MM.1S (cell line): Measurements from ENCODE around the gene TGFB2.

Experiments
- DNase-seq: peaks from one replicate; pipeline ENCODE4 v3.0.0-alpha.2; 2015
- H2AFZ ChIP-seq: fragments of 300-600 bp; sonication (generic); 2 replicates; pipeline ENCODE4 v1.6.0; 2016; ENCODE audit warnings: antibody characterized with exemption, low read length
- H3F3A ChIP-seq: fragments of 300-600 bp; sonication (generic); 2 replicates; pipeline ENCODE4 v1.6.1; 2016; ENCODE audit warnings: mild to moderate bottlenecking, antibody characterized with exemption, low read length, moderate library complexity, mixed read lengths; ENCODE audit not compliant: insufficient read depth
- H3K27ac ChIP-seq: fragments of 300-600 bp; sonication (generic); 2 replicates; pipeline ENCODE4 v1.5.1; 2016; ENCODE audit warnings: mild to moderate bottlenecking, low read length
- H3K27me3 ChIP-seq: fragments of 300-600 bp; sonication (generic); replicated peaks from 2 replicates; pipeline ENCODE4 v1.6.0; 2016; ENCODE audit warnings: low read length; ENCODE audit not compliant: insufficient read depth
- H3K36me3 ChIP-seq: fragments of 300-600 bp; sonication (generic); replicated peaks from 2 replicates; pipeline ENCODE4 v1.6.1; 2016; ENCODE audit warnings: mild to moderate bottlenecking, low read length, mixed read lengths; ENCODE audit not compliant: insufficient read depth
- H3K4me1 ChIP-seq: fragments of 300-600 bp; sonication (generic); 2 replicates; pipeline ENCODE4 v1.6.1; 2016; ENCODE audit warnings: low read length, mixed read lengths
- H3K4me2 ChIP-seq: fragments of 300-600 bp; sonication (generic); 2 replicates; pipeline ENCODE4 v1.6.0; 2016; ENCODE audit warnings: low read depth, low read length
- H3K4me3 ChIP-seq: fragments of 300-600 bp; sonication (generic); 2 replicates; pipeline ENCODE4 v1.5.1; 2016; ENCODE audit warnings: low read length, mixed read lengths
- H3K79me2 ChIP-seq: fragments of 300-600 bp; sonication (generic); 2 replicates; pipeline ENCODE4 v1.6.1; 2016; ENCODE audit warnings: mixed run types, low read length, mixed read lengths
- H3K9ac ChIP-seq: fragments of 300-600 bp; sonication (generic); 2 replicates; pipeline ENCODE4 v1.6.1; 2016; ENCODE audit warnings: low read length, mixed read lengths
- H3K9me2 ChIP-seq: fragments of 300-600 bp; sonication (generic); replicated peaks from 2 replicates; pipeline ENCODE4 v1.6.1; 2016; ENCODE audit warnings: mild to moderate bottlenecking, low read length, mixed read lengths; ENCODE audit not compliant: insufficient read depth
- H3K9me3 ChIP-seq: fragments of 300-600 bp; sonication (generic); replicated peaks from 2 replicates; pipeline ENCODE4 v1.6.1; 2016; ENCODE audit warnings: mild to moderate bottlenecking, low read length, mixed read lengths; ENCODE audit not compliant: insufficient read depth
- H4K20me1 ChIP-seq: fragments of 300-600 bp; sonication (generic); 2 replicates; pipeline ENCODE4 v1.6.1; 2016; ENCODE audit warnings: mild to moderate bottlenecking, low read length, moderate library complexity, mixed read lengths; ENCODE audit not compliant: insufficient read depth
- EZH2 ChIP-seq: fragments of 300-600 bp; sonication (generic); optimal IDR thresholded peaks from 2 replicates; pipeline ENCODE3; 2017; ENCODE audit warnings: low read depth, mild to moderate bottlenecking, antibody characterized with exemption, low read length, mixed read lengths
- EZH2phosphoT487 ChIP-seq: fragments of 300-600 bp; sonication (generic); IDR thresholded peaks from 2 replicates; pipeline ENCODE4 v1.6.1; 2018; ENCODE audit warnings: antibody characterized with exemption, low read length
- TF ChIP-seq, protein P1 (sequence below): fragments of 300-600 bp; sonication (generic); IDR thresholded peaks from 2 replicates; pipeline ENCODE4 v1.5.1; 2016; ENCODE audit warnings: antibody characterized with exemption, low read length, mixed read lengths

The TGFB2 gene

DNA sequence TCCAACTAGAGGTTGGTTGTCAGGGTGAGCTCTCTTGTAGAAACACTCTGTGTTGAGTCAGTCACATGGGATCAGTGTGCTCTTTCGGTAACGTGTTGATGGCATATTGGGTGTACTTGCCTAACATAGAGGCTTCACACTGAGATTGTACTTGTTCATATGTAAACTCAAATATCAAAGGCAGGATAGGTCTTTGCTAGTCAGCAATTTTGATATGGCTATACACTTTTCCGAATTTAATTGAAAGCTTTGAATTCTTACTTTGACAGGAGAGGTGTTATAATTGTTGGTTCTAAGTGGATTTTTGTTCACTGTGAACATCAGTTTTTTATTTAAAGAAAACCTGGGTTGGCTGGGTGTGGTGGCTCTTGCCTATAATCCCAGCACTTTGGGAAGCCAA is 16.4 kb upstream of the TGFB2 start:
- DNase-seq = no peak
- no peaks in the 10 kb centered on the region for H3K9me2 ChIP-seq
- no peaks in the 10 kb centered on the region for H3K9me3 ChIP-seq
- H3K4me2 ChIP-seq = no peak overlapping the region
- no peak overlapping the region for H3K27ac ChIP-seq
- H2AFZ ChIP-seq = no peak overlapping the region
- H3K4me3 ChIP-seq = no peak overlapping the region
- H3K27me3 ChIP-seq = no peaks in the 10 kb centered on the region
- H3F3A ChIP-seq = no peaks in the 10 kb centered on the region
- no peak overlapping the region for H3K9ac ChIP-seq
- no peaks in the 10 kb centered on the region for H3K36me3 ChIP-seq
- TF ChIP-seq, protein P1, sequence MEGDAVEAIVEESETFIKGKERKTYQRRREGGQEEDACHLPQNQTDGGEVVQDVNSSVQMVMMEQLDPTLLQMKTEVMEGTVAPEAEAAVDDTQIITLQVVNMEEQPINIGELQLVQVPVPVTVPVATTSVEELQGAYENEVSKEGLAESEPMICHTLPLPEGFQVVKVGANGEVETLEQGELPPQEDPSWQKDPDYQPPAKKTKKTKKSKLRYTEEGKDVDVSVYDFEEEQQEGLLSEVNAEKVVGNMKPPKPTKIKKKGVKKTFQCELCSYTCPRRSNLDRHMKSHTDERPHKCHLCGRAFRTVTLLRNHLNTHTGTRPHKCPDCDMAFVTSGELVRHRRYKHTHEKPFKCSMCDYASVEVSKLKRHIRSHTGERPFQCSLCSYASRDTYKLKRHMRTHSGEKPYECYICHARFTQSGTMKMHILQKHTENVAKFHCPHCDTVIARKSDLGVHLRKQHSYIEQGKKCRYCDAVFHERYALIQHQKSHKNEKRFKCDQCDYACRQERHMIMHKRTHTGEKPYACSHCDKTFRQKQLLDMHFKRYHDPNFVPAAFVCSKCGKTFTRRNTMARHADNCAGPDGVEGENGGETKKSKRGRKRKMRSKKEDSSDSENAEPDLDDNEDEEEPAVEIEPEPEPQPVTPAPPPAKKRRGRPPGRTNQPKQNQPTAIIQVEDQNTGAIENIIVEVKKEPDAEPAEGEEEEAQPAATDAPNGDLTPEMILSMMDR = no peak
- TF ChIP-seq EZH2 (no peak), EZH2phosphoT487 (no peak)
- H4K20me1 ChIP-seq = no peaks in the 10 kb centered on the region
- no peaks in the 10 kb centered on the region for H3K4me1 ChIP-seq
- no peaks in the 10 kb centered on the region for H3K79me2 ChIP-seq

DNA sequence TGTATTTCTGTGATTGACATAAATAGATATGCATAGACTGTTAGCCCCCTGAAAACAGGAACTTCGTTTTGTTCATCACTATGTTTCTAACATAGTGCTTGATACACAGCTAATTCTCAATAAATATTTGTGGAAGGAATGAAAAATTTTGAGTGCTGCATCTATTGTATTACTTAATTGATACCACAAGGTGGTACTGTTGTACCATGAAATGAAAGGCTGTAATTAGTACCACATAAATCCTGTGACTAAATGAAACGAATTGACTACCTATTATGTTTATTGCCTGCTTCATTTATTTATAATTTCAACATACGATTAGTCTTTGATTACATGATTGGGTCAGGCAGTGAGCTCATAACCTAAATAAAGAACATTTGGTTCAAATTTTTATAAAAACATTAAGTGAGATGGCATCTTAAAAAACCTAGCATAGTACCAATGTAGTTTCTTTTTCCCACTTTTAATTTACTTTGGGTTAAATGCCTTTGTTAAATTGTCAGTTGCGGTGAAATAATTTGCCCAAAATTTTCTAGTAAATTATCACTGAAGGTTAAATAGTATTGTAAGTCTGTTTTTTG is 15.0 kb upstream of the TGFB2 start:
- Histone ChIP-seq H3K4me3 (no peak overlapping the region), H3K4me2 (no peak overlapping the region), H4K20me1 (no peaks in the 10 kb centered on the region), H3K9ac (no peak overlapping the region), H3K27ac (no peak overlapping the region), H3K27me3 (no peaks in the 10 kb centered on the region), H3K9me3 (no peaks in the 10 kb centered on the region), H3K4me1 (no peaks in the 10 kb centered on the region), H3F3A (no peaks in the 10 kb centered on the region), H3K36me3 (no peaks in the 10 kb centered on the region), H3K9me2 (no peaks in the 10 kb centered on the region), H2AFZ (no peak overlapping the region), H3K79me2 (no peaks in the 10 kb centered on the region)
- TF ChIP-seq, protein P1 = peak; percentile 83
- TF ChIP-seq EZH2 = no peak
- no peak for TF ChIP-seq EZH2phosphoT487
- DNase-seq = peak; percentile 42

DNA sequence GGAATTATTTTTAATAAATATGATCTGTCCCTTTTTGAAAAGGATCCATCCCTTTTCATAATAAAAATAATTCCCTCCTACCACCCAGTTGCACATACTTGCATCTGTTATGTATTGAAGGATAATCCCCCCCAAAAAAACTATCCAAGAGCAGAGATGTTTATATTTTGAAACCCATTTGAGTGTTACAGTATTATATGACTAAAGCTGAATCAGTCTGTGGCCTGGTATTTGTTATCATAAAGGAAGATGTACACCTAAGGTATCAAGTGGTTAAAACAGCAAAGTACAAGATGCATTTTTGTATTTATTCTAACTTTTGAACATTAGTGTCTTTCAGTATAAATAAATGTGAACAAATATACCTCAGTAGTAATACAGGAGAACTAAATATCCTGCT is 12.7 kb upstream of the TGFB2 start:
- no peaks in the 10 kb centered on the region for H4K20me1 ChIP-seq
- H3K36me3 ChIP-seq = no peaks in the 10 kb centered on the region
- no peak overlapping the region for H3K4me3 ChIP-seq
- H3K9me3 ChIP-seq = no peaks in the 10 kb centered on the region
- TF ChIP-seq EZH2phosphoT487 (no peak), EZH2 (no peak)
- TF ChIP-seq, protein P1 = no peak
- H3K4me1 ChIP-seq = no peaks in the 10 kb centered on the region
- DNase-seq = no peak
- no peaks in the 10 kb centered on the region for H3K79me2 ChIP-seq
- no peak overlapping the region for H3K9ac ChIP-seq
- no peak overlapping the region for H3K4me2 ChIP-seq
- no peak overlapping the region for H3K27ac ChIP-seq
- no peaks in the 10 kb centered on the region for H3K27me3 ChIP-seq
- H2AFZ ChIP-seq = no peak overlapping the region
- no peaks in the 10 kb centered on the region for H3K9me2 ChIP-seq
- no peaks in the 10 kb centered on the region for H3F3A ChIP-seq
